GM19324 (cell line): Measurements from ENCODE around the gene LAG3.

Experiments
- ATAC-seq: cut with Tn5 transposase; IDR thresholded peaks from one replicate; pipeline ENCODE4 v1.9.1; 2021; ENCODE audit warnings: mild to moderate bottlenecking, moderate library complexity; ENCODE audit not compliant: unreplicated experiment, low FRiP score

LAG3 gene

DNA sequence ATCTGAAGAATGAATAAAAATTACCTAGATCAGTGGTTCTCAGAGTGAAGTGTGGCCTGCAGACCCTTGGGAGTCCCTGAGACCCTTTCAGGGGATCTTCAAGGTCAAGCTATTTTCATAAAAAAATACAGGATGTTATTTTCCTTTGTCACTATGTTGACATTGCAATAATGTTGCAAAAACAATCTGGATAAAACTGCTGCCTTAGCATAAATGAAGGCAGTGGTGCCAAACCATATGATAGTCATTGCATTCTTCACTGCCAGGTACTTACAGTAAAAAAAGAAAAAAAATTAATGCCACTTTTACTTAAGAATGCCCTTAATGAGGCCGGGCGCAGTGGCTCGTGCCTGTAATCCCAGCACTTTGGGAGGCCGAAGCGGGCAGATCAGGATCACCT lies 15.0 kb downstream of the LAG3 start:
- ATAC-seq = no peak

DNA sequence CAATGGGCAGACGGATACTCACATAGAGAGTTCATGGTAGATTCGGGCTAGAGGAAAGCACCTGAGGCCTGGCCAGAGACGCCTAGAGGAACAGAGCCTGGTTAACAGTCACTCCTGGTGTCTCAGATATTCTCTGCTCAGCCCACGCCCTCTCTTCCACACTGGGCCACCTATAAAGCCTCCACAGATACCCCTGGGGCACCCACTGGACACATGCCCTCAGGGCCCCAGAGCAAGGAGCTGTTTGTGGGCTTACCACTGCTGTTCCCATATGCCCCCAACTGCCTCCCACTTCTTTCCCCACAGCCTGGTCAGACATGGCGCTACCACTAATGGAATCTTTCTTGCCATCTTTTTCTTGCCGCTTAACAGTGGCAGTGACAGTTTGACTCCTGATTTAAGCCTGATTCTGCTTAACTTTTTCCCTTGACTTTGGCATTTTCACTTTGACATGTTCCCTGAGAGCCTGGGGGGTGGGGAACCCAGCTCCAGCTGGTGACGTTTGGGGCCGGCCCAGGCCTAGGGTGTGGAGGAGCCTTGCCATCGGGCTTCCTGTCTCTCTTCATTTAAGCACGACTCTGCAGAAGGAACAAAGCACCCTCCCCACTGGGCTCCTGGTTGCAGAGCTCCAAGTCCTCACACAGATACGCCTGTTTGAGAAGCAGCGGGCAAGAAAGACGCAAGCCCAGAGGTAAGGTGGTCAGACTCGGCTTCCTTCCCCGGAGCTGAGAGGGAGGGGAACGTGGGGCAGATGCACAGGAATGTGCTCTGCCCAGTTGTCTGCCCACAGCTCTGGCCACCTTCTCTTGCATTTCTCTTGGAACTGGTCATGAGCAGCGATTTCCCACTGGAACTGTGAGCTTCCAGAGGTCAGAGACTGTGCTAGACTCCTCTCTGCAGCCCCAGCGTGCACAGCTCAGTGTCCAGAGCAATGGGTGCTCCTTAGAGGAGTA lies 16.9 kb downstream of the LAG3 start, which contains the start of gene CD4:
Gene CD4, plus strand, starts transcription at position 557 of the 953 bp plus-strand sequence. CDS start 10,611 bp downstream, outside the sequence.
- no peak for ATAC-seq

DNA sequence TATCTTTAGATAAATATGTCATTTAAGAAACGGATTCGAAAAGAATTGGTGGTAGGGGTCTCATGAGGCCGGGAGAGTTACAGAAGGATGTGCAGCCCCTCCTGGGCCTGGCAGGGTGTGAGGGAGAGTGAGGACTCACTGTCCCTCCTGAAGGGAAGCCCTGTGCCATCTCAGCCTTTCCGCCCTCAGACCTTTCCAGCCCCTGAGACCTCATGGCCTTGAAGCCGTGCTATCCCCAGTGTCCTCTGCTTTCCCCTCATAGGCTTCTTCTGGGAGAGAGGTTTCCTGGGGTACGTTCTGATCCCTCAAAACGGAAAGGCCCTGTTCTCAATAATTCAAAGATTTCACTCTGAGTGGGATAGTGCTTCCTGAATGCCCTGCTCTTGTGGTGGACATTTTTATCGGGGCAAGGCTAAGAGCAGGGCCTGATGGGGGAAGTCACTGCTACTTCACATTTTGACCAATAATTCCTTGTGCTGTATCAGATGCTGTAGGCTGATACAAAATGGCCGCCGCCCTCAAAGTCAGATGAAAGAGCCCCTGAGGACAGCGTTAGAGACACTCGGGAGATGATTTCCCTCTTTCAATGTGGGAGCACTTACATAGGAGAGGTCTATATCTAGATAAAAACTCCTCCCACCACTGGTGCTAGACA lies 18.3 kb downstream of the LAG3 start:
- ATAC-seq = no peak

DNA sequence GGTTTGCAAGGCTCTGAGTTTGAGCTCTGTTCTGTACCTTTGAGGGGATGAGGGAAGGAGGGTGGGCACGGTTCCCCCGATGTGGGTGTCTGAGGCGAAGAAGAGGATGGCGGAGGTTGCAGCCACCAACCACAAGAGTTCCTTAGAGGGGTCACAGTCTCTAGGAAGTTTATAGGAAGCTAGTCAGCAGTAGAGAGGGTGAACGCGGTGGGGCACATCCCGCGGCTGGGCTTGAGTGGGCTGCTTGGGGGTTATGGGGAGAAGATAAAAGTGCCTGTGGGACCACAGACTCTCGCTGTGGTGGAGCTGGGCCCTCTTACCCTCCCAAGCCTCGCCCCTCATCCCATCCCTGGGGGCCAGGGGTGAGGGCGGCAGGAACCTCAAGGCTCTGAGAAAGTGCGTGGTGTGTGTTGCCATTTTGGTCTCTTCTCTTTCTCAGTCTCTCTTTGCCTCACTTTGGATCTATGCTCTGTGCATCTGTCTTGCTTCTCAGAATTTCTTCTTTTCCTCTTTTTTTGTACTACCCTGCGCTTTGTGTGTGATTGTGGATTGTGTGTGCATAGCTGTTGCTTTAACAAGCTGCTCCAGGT lies 19.7 kb downstream of the LAG3 start:
- ATAC-seq = no peak

DNA sequence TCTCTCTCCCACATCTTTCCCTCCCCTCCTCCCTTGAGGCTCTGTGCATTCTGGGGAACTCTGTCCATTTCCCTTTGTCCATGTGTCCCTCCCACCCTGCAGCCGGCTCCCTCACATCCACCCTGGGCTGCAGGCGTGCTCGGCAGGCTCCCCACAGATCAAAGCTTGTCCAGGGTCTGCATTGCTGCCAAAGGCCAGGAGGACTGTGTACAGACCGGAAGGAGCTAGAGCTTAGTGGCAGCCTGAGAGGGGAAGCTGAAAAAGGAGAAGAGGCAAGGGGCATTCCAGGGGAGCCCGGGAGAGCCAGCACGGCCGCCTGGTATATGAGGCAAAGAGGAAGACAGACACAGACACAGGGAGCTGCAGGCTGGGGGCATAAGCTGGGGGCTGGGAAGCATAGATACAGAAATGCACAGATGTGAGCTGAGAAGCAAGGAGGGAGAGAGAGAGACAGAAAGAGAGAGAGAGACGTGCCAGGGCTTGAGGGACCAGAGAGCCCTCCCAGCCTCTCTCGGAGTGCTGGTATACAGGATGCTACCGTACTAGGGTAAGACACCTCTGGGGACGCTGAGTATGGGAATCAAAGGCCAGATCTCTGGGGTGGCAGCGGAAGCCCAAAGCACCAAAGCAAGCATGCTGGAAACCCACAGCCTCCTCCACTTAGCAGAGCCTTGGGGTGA lies 20.3 kb downstream of the LAG3 start:
- no peak for ATAC-seq

DNA sequence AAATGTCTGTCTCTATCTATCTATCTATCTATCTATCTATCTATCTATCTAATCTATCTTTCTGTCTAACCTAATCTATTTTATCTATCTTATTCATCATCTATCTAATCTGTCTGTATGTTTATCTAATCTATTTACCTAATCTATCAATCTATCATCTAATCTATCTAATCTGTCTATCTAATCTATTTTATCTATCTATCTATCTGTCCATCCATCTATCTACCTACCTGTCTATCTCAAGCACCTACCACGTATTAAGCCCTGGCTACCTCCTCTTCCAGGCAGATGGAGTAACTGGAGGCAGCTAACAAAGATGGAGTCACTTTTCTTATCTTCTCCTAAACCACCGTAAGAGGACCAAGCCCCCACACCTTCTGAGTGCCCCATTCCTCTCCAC lies 22.8 kb downstream of the LAG3 start:
- ATAC-seq = no peak

DNA sequence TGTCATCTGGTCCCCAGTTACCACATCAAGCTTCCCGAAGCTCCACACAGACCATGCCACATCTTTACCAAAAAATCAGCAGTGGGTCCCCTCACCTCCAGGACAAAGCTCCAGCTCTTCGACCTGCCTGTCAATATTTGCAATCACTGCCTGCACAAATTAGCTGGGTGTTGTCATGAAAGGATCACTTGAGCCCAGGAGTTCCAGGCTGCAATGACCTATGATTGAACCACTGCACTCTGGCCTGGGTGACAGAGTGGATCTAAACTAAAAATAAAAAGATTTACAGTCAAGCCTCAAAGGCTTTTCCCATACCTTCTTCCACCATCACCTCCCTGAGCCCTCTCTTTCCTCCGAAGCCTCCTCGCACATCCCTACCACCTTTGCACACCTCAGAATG lies 24.3 kb downstream of the LAG3 start:
- no peak for ATAC-seq

DNA sequence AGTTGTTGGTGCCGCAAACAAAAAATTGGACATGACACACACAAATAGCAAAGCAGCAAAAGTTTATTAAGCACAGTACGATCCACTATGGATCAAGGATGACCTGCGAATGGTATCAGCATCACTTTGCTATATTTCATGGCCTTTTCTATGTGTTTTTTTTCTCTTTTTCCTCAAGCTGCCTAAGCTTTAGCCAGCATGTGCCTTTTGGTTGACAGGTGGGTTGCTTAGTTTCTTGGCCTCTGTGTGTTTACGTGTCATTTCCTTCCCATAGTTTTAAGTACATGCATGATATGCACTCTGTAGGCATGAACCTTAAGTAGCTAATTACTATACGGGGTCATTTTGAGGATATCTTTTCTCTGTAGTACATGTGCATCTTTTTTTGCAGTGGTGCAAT lies 26.8 kb downstream of the LAG3 start:
- ATAC-seq = no peak

DNA sequence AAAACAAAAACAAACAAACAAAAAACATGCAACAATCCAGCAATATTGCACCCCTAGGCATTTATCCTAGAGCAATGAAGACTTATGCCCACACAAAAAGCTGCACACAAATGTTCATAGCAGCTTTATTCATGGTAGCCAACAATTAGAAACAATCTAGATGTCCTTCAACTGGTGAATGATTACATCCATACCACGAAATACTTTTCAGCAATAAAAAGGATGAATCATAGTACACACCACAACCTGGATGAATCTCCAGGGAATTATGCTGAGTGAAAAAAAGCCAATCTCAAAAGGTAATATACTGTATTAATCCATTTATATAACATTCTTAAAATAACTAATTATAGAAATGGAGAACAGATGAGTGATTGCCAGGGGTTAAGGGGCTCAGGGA lies 34.9 kb downstream of the LAG3 start:
- ATAC-seq = no peak

DNA sequence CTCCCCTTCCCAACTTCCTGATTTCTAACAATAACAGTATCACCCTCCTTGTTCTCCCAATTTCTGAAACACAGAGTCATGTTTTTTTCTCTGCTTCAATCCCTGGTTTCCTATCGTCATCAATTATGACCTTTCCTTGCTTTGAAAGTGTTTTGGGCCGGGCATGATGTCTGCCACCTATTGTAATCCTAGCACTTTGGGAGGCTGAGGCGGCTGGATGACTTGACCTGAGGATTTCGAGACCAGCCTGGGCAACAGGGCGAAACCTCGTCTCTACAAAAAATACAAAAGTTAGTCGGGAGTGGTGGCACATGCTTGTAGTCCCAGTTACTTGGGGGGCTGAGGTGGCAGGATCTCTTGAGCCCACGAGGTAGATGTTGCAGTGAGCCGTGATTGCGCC lies 36.7 kb downstream of the LAG3 start:
- ATAC-seq = no peak

DNA sequence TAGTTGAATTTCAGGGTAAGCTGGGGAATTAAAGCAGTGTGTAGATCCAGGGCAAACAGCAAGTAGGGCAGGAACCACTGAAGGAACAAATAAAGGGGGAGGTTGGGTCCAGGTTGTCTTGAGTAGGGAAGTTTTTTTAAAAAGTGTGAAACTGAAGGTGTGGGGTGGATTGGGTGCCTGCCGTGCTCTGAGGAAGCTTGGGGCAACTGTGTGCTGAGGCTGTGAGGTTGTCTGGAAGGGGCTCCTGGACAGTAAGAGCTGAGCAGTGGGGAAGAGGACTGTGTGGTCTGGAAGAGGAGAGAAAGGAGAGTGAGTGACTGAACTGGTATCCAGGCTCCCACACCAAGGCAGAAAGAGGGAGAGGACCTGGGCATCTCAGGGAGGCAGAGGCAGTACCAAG lies 38.4 kb downstream of the LAG3 start:
- ATAC-seq = no peak

DNA sequence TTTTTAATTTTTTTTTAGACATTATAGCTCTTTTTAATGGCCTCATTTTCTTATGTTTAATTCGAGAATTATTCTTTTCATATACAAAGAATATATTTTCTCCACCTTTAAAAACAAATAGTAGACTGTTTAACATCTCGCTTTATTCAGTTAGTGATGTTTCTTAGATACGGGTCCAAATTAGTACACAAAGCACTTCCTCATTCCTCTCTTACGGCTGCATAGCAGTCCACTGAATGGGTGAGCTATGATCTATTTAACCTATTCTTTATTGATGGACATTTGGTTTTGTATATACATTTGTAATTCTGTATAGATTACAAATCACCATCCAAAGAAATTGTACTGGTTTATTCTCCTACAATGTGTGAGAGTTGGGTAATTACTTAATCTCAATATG lies 41.0 kb downstream of the LAG3 start:
- no peak for ATAC-seq

DNA sequence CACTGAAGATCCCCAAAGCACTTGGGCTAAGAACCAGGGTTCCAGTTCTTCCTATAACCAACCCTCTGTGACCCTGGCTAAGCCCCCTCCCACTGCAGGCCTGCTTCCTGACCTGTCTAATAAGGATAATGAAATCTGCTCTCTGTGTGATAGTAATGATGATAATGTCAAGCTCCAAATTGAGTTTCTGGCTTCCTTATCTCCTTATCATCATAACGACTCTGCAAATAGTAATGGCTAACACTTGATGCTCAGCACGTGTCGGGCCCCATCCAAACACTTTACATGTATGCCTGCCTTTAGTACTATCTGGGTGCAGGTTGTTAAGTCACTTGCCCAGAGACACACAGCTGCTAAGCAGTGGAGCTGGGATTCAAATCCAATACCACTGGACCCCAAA lies 44.3 kb downstream of the LAG3 start:
- no peak for ATAC-seq

DNA sequence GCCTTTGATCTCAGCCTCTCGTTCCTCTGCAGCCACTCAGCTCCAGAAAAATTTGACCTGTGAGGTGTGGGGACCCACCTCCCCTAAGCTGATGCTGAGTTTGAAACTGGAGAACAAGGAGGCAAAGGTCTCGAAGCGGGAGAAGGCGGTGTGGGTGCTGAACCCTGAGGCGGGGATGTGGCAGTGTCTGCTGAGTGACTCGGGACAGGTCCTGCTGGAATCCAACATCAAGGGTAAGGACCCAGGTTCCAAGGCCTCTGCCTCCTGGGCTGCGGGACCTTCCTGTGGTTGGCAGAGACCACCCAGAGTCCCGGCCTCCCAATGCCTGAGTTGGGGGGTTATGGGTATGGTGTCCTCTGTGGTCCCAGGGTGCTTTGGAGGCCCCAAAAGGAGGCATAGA lies 44.8 kb downstream of the LAG3 start:
- no peak for ATAC-seq

DNA sequence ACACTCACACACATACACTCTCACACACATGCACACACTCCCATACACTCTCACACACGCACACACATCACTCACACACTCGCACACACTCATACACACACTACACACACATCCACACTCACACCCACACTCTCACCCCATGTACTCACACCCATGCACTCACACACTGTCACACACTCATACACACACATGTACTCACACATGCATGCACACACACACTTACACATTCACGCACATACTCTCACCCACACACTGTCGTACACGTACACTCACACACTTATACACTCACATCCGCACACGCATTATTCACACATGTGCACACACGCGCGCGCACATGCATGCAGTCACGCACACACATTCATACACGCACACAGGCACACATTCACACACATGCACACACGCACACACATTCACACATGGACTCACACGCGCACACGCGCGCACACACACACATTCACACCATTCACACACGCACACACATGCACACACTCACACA lies 45.4 kb downstream of the LAG3 start:
- no peak for ATAC-seq

DNA sequence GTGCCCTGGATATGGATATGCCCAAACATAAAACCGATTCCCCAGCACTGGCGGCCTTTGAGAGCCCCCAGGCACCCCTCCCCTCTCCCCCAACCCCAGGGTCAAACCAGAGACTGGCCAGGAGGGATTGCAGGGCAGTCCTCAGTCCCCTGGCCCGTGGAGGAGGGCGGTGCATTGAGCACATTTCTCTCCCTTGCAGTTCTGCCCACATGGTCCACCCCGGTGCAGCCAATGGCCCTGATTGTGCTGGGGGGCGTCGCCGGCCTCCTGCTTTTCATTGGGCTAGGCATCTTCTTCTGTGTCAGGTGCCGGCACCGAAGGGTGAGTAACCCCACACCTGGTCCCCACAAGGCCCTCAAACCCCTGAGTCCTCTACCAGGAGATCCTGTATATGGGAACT lies 45.9 kb downstream of the LAG3 start:
- no peak for ATAC-seq

DNA sequence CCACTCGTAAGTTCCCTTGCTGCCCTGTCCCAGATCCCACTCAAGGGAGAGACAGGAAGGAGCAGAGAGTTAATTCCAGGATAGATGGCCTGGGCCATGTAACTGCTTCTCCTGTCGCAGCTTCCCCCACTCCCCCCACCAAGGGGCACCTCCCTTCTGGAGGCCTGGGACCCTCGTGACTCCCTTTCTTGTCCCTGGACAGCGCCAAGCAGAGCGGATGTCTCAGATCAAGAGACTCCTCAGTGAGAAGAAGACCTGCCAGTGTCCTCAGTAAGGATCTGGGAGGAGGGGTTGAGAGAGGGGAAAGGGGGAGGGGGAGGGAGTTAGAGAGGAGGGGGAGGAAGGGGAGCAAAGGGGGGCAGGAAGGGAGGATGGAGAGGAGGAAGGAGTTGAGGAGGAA lies 46.3 kb downstream of the LAG3 start:
- ATAC-seq = no peak

DNA sequence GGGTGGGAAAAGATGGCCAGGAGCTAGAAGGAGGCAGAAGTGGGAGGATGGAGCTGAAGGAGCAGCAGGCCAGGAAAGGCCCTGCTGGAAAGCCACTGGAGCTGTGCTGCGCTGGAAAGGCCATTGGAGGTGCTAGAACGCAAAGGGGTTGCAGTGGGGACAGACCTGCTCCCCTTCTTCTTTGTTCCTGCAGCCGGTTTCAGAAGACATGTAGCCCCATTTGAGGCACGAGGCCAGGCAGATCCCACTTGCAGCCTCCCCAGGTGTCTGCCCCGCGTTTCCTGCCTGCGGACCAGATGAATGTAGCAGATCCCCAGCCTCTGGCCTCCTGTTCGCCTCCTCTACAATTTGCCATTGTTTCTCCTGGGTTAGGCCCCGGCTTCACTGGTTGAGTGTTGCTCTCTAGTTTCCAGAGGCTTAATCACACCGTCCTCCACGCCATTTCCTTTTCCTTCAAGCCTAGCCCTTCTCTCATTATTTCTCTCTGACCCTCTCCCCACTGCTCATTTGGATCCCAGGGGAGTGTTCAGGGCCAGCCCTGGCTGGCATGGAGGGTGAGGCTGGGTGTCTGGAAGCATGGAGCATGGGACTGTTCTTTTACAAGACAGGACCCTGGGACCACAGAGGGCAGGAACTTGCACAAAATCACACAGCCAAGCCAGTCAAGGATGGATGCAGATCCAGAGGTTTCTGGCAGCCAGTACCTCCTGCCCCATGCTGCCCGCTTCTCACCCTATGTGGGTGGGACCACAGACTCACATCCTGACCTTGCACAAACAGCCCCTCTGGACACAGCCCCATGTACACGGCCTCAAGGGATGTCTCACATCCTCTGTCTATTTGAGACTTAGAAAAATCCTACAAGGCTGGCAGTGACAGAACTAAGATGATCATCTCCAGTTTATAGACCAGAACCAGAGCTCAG lies 47.0 kb downstream of the LAG3 start:
- no peak for ATAC-seq

DNA sequence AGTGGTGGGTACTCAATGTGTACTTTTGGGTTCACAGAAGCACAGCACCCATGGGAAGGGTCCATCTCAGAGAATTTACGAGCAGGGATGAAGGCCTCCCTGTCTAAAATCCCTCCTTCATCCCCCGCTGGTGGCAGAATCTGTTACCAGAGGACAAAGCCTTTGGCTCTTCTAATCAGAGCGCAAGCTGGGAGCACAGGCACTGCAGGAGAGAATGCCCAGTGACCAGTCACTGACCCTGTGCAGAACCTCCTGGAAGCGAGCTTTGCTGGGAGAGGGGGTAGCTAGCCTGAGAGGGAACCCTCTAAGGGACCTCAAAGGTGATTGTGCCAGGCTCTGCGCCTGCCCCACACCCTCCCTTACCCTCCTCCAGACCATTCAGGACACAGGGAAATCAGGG lies 47.8 kb downstream of the LAG3 start:
- no peak for ATAC-seq
